WTC11 (cell line): ENCODE measurements around the gene DEFB121. TPM values are rescaled to one million over a fixed set of nuclear protein-coding genes. Genes with fewer than 3 reads are reported as not detected.
"Not testable (repeated sequence)": the region's sequence is repeated elsewhere in the genome, so short reads cannot be mapped to it uniquely, and the experiment has no call there.

Source experiments
- ATAC-seq: fragments of 200-7000 bp; cut with Tn5 transposase; 2 replicates; pipeline ENCODE4 v1.10.0; 2021; ENCODE audit warnings: mild to moderate bottlenecking, moderate library complexity
- CTCF ChIA-PET: fragments of 300-600 bp; sonication (Branson Sonifier 250); formaldehyde crosslinking; loops from one replicate; lab custom pipeline; 2021; ENCODE audit warnings: antibody characterized with exemption; lab: Charles Lee
- POLR2A ChIA-PET: fragments of 350-600 bp; sonication (Branson Sonifier 250); formaldehyde crosslinking; loops from one replicate; lab custom pipeline; 2021; ENCODE audit warnings: antibody characterized with exemption; lab: Charles Lee
- DNase-seq: peaks from one replicate; pipeline ENCODE4 v3.0.0; 2021; ENCODE audit warnings: low spot score
- H3K27ac Mint-ChIP-seq: 2 replicates; pipeline ENCODE4 v1.8.0; 2021; ENCODE audit warnings: mixed read lengths
- H3K27me3 Mint-ChIP-seq: 2 replicates; pipeline ENCODE4 v1.8.0; 2021; ENCODE audit warnings: low read depth, mild to moderate bottlenecking, moderate library complexity, mixed read lengths
- H3K36me3 Mint-ChIP-seq: 2 replicates; pipeline ENCODE4 v1.8.0; 2021; ENCODE audit warnings: mixed read lengths
- H3K4me1 Mint-ChIP-seq: 2 replicates; pipeline ENCODE4 v1.8.0; 2022; ENCODE audit warnings: mixed read lengths
- H3K4me3 Mint-ChIP-seq: 2 replicates; pipeline ENCODE4 v1.8.0; 2021; ENCODE audit warnings: mild to moderate bottlenecking, moderate library complexity, mixed read lengths
- H3K9me3 Mint-ChIP-seq: 2 replicates; pipeline ENCODE4 v1.8.0; 2021; ENCODE audit warnings: mixed read lengths
- CREB1 ChIP-seq: sonication (generic); formaldehyde crosslinking; IDR thresholded peaks from 2 replicates; pipeline ENCODE4 v1.8.0; 2023; ENCODE audit warnings: mild to moderate bottlenecking, missing genetic modification reagents
- EMX1 ChIP-seq: fragments of 250-450 bp; sonication (Bioruptor Pico); IDR thresholded peaks from 2 replicates; pipeline ENCODE4 v1.8.0; 2021; ENCODE audit warnings: mild to moderate bottlenecking
- ESRRA ChIP-seq: sonication (generic); formaldehyde crosslinking; IDR thresholded peaks from 2 replicates; pipeline ENCODE4 v1.8.1; 2022; ENCODE audit warnings: mild to moderate bottlenecking, missing genetic modification reagents, borderline replicate concordance
- GABPB1 ChIP-seq: sonication (generic); formaldehyde crosslinking; IDR thresholded peaks from 2 replicates; pipeline ENCODE4 v1.8.1; 2023; ENCODE audit warnings: mild to moderate bottlenecking, missing genetic modification reagents
- GTF2I ChIP-seq: fragments of 250-450 bp; sonication (Bioruptor Pico); conservative IDR thresholded peaks from 2 replicates; pipeline ENCODE4 v1.4.0; 2021; ENCODE audit warnings: mild to moderate bottlenecking
- JAZF1 ChIP-seq: fragments of 250-450 bp; sonication (Bioruptor Pico); IDR thresholded peaks from 2 replicates; pipeline ENCODE4 v1.9.0; 2021; ENCODE audit warnings: moderate library complexity, mild to moderate bottlenecking, inconsistent platforms
- KAT7 ChIP-seq: sonication (generic); formaldehyde crosslinking; IDR thresholded peaks from 2 replicates; pipeline ENCODE4 v1.8.1; 2023; ENCODE audit warnings: missing genetic modification reagents, mild to moderate bottlenecking, borderline replicate concordance
- NFYB ChIP-seq: sonication (generic); formaldehyde crosslinking; conservative IDR thresholded peaks from 2 replicates; pipeline ENCODE4 v1.8.0; 2022; ENCODE audit warnings: low read depth, missing genetic modification reagents
- NR3C1 ChIP-seq: sonication (generic); formaldehyde crosslinking; conservative IDR thresholded peaks from 2 replicates; pipeline ENCODE4 v1.8.1; 2023; ENCODE audit warnings: low read depth, mild to moderate bottlenecking, missing genetic modification reagents
- RELA ChIP-seq: sonication (generic); formaldehyde crosslinking; IDR thresholded peaks from 2 replicates; pipeline ENCODE4 v1.8.1; 2022; ENCODE audit warnings: missing genetic modification reagents, mild to moderate bottlenecking, borderline replicate concordance
- TCF7 ChIP-seq: sonication (generic); formaldehyde crosslinking; IDR thresholded peaks from 2 replicates; pipeline ENCODE4 v1.8.0; 2022; ENCODE audit warnings: mild to moderate bottlenecking, low read depth, missing genetic modification reagents, moderate library complexity
- ZNF232 ChIP-seq: sonication (generic); formaldehyde crosslinking; IDR thresholded peaks from 2 replicates; pipeline ENCODE4 v1.8.0; 2022; ENCODE audit warnings: mild to moderate bottlenecking, missing genetic modification reagents
- total RNA-seq: library from RNA; stranded (reverse); gene quantifications from 3 replicates; pipeline ENCODE4 v1.2.3, GENCODE V29; 2021
- TF ChIP-seq, protein P1 (sequence below): sonication (generic); formaldehyde crosslinking; IDR thresholded peaks from 2 replicates; pipeline ENCODE4 v1.8.1; 2023; ENCODE audit warnings: mild to moderate bottlenecking, moderate library complexity, missing genetic modification reagents
- TF ChIP-seq, protein P2 (sequence below): sonication (generic); formaldehyde crosslinking; IDR thresholded peaks from 2 replicates; pipeline ENCODE4 v1.8.1; 2022; ENCODE audit warnings: low read depth, missing genetic modification reagents, borderline replicate concordance
- TF ChIP-seq, protein P3 (sequence below): sonication (generic); formaldehyde crosslinking; IDR thresholded peaks from 2 replicates; pipeline ENCODE4 v1.8.1; 2023; ENCODE audit warnings: mild to moderate bottlenecking, missing genetic modification reagents
- TF ChIP-seq, protein P4 (sequence below): sonication (generic); formaldehyde crosslinking; IDR thresholded peaks from 2 replicates; pipeline ENCODE4 v1.8.1; 2022; ENCODE audit warnings: mild to moderate bottlenecking, missing genetic modification reagents, moderate library complexity, borderline replicate concordance
- TF ChIP-seq, protein P5 (sequence below): sonication (generic); formaldehyde crosslinking; IDR thresholded peaks from 2 replicates; pipeline ENCODE4 v1.8.0; 2022; ENCODE audit warnings: mild to moderate bottlenecking, missing genetic modification reagents
- TF ChIP-seq, protein P6 (sequence below): sonication (generic); formaldehyde crosslinking; IDR thresholded peaks from 2 replicates; pipeline ENCODE4 v1.8.1; 2023; ENCODE audit warnings: mild to moderate bottlenecking, missing genetic modification reagents, moderate library complexity
- TF ChIP-seq, protein P7 (sequence below): sonication (generic); formaldehyde crosslinking; IDR thresholded peaks from 2 replicates; pipeline ENCODE4 v1.8.0; 2022; ENCODE audit warnings: mild to moderate bottlenecking, missing genetic modification reagents

The DEFB121 gene
- total RNA-seq, 1 experiment from 2014 or later = not detected

DNA sequence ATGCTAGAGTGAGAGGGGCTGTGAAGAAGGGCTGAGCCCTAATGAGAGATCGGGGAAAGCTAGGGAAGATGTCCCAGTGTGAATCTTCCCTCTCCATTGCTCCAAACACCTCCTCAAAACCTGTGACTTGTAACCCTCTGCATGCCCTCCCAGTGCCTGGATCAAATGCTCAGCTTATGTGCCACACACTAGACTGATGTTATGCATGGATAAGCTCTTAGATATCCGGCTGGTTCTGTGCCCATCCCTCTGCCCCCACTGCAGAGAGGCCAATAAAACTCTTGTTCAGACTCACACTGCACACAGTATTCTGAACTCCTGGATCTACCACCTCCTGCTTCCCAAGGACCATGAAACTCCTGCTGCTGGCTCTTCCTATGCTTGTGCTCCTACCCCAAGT lies 37.7 kb downstream of the DEFB121 start, which contains the start of gene DEFB118:
Gene DEFB118 (plus strand): TSS at position 301 of the 400 bp plus-strand sequence. CDS start 50 bp downstream, at position 351.
- H3K27ac Mint-ChIP-seq = no peak within 1 kb of the TSS
- ATAC-seq = no peak
- H3K36me3 Mint-ChIP-seq = peaks cover 60% of the 10 kb centered on the region
- TF ChIP-seq, protein P1, sequence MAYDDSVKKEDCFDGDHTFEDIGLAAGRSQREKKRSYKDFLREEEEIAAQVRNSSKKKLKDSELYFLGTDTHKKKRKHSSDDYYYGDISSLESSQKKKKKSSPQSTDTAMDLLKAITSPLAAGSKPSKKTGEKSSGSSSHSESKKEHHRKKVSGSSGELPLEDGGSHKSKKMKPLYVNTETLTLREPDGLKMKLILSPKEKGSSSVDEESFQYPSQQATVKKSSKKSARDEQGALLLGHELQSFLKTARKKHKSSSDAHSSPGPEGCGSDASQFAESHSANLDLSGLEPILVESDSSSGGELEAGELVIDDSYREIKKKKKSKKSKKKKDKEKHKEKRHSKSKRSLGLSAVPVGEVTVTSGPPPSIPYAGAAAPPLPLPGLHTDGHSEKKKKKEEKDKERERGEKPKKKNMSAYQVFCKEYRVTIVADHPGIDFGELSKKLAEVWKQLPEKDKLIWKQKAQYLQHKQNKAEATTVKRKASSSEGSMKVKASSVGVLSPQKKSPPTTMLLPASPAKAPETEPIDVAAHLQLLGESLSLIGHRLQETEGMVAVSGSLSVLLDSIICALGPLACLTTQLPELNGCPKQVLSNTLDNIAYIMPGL = no peak
- TF ChIP-seq, protein P2, sequence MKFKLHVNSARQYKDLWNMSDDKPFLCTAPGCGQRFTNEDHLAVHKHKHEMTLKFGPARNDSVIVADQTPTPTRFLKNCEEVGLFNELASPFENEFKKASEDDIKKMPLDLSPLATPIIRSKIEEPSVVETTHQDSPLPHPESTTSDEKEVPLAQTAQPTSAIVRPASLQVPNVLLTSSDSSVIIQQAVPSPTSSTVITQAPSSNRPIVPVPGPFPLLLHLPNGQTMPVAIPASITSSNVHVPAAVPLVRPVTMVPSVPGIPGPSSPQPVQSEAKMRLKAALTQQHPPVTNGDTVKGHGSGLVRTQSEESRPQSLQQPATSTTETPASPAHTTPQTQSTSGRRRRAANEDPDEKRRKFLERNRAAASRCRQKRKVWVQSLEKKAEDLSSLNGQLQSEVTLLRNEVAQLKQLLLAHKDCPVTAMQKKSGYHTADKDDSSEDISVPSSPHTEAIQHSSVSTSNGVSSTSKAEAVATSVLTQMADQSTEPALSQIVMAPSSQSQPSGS (CRISPR knock-in tag) = no peak
- TF ChIP-seq, protein P3, sequence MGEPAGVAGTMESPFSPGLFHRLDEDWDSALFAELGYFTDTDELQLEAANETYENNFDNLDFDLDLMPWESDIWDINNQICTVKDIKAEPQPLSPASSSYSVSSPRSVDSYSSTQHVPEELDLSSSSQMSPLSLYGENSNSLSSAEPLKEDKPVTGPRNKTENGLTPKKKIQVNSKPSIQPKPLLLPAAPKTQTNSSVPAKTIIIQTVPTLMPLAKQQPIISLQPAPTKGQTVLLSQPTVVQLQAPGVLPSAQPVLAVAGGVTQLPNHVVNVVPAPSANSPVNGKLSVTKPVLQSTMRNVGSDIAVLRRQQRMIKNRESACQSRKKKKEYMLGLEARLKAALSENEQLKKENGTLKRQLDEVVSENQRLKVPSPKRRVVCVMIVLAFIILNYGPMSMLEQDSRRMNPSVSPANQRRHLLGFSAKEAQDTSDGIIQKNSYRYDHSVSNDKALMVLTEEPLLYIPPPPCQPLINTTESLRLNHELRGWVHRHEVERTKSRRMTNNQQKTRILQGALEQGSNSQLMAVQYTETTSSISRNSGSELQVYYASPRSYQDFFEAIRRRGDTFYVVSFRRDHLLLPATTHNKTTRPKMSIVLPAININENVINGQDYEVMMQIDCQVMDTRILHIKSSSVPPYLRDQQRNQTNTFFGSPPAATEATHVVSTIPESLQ (CRISPR knock-in tag) = no peak
- TF ChIP-seq GABPB1 (no peak), NFYB (CRISPR knock-in tag) (no peak), JAZF1 (CRISPR knock-in tag) (no peak), TCF7 (CRISPR knock-in tag) (no peak), ZNF232 (CRISPR knock-in tag) (no peak), NR3C1 (CRISPR knock-in tag) (no peak), GTF2I (CRISPR knock-in tag) (no peak)
- TF ChIP-seq, protein P4, sequence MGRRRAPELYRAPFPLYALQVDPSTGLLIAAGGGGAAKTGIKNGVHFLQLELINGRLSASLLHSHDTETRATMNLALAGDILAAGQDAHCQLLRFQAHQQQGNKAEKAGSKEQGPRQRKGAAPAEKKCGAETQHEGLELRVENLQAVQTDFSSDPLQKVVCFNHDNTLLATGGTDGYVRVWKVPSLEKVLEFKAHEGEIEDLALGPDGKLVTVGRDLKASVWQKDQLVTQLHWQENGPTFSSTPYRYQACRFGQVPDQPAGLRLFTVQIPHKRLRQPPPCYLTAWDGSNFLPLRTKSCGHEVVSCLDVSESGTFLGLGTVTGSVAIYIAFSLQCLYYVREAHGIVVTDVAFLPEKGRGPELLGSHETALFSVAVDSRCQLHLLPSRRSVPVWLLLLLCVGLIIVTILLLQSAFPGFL (CRISPR knock-in tag) = no peak
- TF ChIP-seq, protein P5, sequence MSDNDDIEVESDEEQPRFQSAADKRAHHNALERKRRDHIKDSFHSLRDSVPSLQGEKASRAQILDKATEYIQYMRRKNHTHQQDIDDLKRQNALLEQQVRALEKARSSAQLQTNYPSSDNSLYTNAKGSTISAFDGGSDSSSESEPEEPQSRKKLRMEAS (CRISPR knock-in tag) = no peak
- no peak within 1 kb of the TSS for H3K4me3 Mint-ChIP-seq
- CTCF ChIA-PET = no interaction called here
- no peak for DNase-seq
- H3K27me3 Mint-ChIP-seq = peaks cover 15% of the 10 kb centered on the region; the same call in 1 of the 2 replicates
- peaks cover 82% of the 10 kb centered on the region for H3K9me3 Mint-ChIP-seq
- H3K4me1 Mint-ChIP-seq = no peaks in the 10 kb centered on the region
- POLR2A ChIA-PET = no interaction called here

DNA sequence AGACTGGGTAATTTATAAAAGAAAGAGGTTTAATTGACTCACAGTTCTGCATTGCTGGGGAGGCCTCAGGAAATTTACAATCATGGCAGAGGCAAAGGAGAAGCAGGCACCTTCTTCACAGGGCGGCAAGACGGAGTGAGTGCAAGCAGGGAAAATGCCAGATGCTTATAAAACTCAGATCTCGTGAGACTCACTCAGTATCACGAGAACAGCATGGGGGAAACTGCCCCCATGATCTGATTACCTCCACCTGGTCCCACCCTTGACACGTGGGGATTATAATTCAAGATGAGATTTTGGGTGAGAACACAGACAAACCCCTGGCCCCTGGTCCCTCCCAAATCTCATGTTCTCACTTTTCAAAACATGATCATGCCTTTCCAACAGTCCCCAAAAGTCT lies 41.7 kb downstream of the DEFB121 start:
- CTCF ChIA-PET, H3K27ac Mint-ChIP-seq, DNase-seq, H3K4me1 Mint-ChIP-seq, H3K4me3 Mint-ChIP-seq, ATAC-seq, POLR2A ChIA-PET: not testable (repeated sequence)
- Mint-ChIP-seq H3K9me3 (peaks cover 76% of the 10 kb centered on the region), H3K36me3 (peaks cover 46% of the 10 kb centered on the region), H3K27me3 (peaks cover 18% of the 10 kb centered on the region)

DNA sequence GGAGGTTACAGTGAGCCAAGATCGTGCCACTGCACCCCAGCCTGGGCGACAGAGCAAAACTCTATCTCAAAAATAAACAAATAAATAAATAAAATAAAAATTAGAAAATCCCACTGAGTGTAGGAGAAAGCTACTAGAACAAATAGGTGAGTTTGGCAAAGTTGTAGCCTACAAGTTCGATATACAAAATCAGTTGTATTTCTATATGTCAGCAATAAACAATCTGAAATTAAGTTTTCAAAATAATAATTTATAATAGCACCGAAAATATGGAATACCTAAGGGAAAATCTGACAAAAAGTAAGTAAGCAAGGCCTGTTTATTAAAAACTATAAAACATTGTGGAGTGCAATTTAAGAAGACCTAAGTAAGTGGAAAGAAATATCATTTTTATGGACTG lies 42.7 kb downstream of the DEFB121 start:
- Mint-ChIP-seq H3K4me3 (no peak overlapping the region), H3K36me3 (peaks cover 48% of the 10 kb centered on the region), H3K4me1 (no peaks in the 10 kb centered on the region), H3K9me3 (peaks cover 80% of the 10 kb centered on the region), H3K27me3 (peaks cover 14% of the 10 kb centered on the region), H3K27ac (no peak overlapping the region)
- ChIA-PET POLR2A (no interaction called here), CTCF (no interaction called here)
- ATAC-seq = no peak
- TF ChIP-seq, protein P6, sequence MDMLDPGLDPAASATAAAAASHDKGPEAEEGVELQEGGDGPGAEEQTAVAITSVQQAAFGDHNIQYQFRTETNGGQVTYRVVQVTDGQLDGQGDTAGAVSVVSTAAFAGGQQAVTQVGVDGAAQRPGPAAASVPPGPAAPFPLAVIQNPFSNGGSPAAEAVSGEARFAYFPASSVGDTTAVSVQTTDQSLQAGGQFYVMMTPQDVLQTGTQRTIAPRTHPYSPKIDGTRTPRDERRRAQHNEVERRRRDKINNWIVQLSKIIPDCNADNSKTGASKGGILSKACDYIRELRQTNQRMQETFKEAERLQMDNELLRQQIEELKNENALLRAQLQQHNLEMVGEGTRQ (CRISPR knock-in tag) = no peak
- TF ChIP-seq, protein P7, sequence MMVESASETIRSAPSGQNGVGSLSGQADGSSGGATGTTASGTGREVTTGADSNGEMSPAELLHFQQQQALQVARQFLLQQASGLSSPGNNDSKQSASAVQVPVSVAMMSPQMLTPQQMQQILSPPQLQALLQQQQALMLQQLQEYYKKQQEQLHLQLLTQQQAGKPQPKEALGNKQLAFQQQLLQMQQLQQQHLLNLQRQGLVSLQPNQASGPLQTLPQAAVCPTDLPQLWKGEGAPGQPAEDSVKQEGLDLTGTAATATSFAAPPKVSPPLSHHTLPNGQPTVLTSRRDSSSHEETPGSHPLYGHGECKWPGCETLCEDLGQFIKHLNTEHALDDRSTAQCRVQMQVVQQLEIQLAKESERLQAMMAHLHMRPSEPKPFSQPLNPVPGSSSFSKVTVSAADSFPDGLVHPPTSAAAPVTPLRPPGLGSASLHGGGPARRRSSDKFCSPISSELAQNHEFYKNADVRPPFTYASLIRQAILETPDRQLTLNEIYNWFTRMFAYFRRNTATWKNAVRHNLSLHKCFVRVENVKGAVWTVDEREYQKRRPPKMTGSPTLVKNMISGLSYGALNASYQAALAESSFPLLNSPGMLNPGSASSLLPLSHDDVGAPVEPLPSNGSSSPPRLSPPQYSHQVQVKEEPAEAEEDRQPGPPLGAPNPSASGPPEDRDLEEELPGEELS (CRISPR knock-in tag) = no peak
- TF ChIP-seq EMX1 (CRISPR knock-in tag) (no peak), ESRRA (CRISPR knock-in tag) (no peak), KAT7 (CRISPR knock-in tag) (no peak), RELA (CRISPR knock-in tag) (no peak), CREB1 (no peak)
- DNase-seq = no peak
